ENCODE results near the gene BDP1. TPM values are rescaled to one million over a fixed set of nuclear protein-coding genes. Genes with fewer than 3 reads are reported as not detected.

Gene BDP1
- polyA plus RNA-seq, 3 donors, result 2.0 to 6.6 (median 2.7) TPM

DNA sequence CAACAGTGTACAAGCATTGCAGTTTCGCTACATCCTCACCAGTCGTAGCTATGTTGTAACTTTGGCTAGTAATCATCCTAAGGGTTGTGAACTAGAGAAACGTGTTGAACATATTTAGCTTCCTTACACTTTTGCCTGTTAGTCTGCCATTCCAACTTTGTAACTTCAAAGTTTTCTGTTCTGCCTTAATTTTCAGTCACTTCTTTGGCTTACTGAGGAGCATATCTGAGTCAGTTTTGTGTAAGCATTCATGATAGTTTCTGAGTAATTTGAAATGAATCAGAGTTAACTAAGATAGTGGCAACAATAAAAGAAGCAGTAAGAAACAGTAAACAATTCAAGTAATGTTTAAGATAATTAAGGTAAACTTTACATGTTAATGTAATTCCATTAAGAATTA lies 72.8 kb downstream of the BDP1 start:
- no peaks in the 10 kb centered on the region for H3K27me3 ChIP-seq (ENCODE audit: control insufficient read depth in 2 of 2, insufficient read depth in 2 of 2, low read length in 2 of 2)
- DNase-seq, result no peak
- H2AFZ ChIP-seq (ENCODE audit: insufficient read depth, low read depth, low read length, poor library complexity, severe bottlenecking), result no peak overlapping the region
- peaks cover 1 to 7% of the 10 kb centered on the region in 2 donors for H3K4me1 ChIP-seq (ENCODE audit: control insufficient read depth in 1 of 2, insufficient read depth in 2 of 2, low read length in 2 of 2)
- no peak overlapping the region for H3K27ac ChIP-seq (ENCODE audit: low read depth in 1 of 2, low read length in 2 of 2)
- no peak overlapping the region for H3K9ac ChIP-seq (ENCODE audit: insufficient read depth, low read length, poor library complexity, severe bottlenecking)
- H3K4me2 ChIP-seq (replicated peaks; ENCODE audit: extremely low read depth, low read length, poor library complexity, severe bottlenecking), result no peak overlapping the region
- peaks cover 0 to 1% (median 0%) of the 10 kb centered on the region in 7 donors for H3K9me3 Mint-ChIP-seq
- H4K20me1 ChIP-seq (ENCODE audit: insufficient read depth, low read length), result no peaks in the 10 kb centered on the region
- H3K79me2 ChIP-seq (ENCODE audit: insufficient read depth, low read length), result no peaks in the 10 kb centered on the region
- H3K4me1 Mint-ChIP-seq, result peaks cover 8% of the 10 kb centered on the region
- no peak overlapping the region for H3K4me3 Mint-ChIP-seq
- H3K27ac Mint-ChIP-seq, result no peak overlapping the region
- no peak overlapping the region for H3K4me3 ChIP-seq (replicated peaks in 1 of 3; ENCODE audit: low read depth in 2 of 3, low read length in 3 of 3)
- H3K36me3 Mint-ChIP-seq, result peaks cover 36 to 57% of the 10 kb centered on the region in 2 donors
- H3K27me3 Mint-ChIP-seq (ENCODE audit: low read depth in 3 of 3), result peaks cover 0 to 3% (median 0%) of the 10 kb centered on the region in 3 donors
- no peak for TF ChIP-seq CTCF (IDR thresholded peaks at IDR 0.05)
- intact Hi-C loops (cut with micrococcal nuclease), result no loop called here
- H3K9me3 ChIP-seq (replicated peaks in 1 of 2; ENCODE audit: control insufficient read depth in 1 of 2, insufficient read depth in 1 of 2, low read length in 2 of 2), result no peaks in the 10 kb centered on the region
- no CpG with 5 or more reads among the region's 3 CpGs for WGBS (ENCODE audit: insufficient coverage)
- H3K36me3 ChIP-seq (replicated peaks in 1 of 2; ENCODE audit: control insufficient read depth in 1 of 2, insufficient read depth in 2 of 2, low read length in 2 of 2), result peaks cover 21 to 42% of the 10 kb centered on the region in 2 donors

DNA sequence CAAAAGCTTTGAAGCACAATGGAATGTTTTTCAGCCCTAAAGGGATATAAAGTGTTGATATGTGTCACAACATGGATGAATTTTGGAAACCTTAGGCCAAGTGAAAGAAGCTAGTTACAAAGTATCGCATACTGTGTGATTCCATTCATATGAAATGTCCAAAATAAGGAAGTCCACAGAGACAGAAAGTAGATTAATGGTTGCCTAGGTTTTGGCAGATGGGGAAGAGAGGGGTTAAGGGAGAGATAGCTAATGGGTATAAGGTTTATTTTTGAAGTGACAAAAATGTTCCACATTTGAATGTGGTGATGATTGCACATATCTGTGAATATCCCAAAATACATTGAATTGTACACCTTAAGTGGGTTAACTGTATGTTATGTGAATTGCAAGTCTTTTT lies 74.2 kb downstream of the BDP1 start:
- no peaks in the 10 kb centered on the region for H4K20me1 ChIP-seq (ENCODE audit: insufficient read depth, low read length)
- H3K9ac ChIP-seq (ENCODE audit: insufficient read depth, low read length, poor library complexity, severe bottlenecking), result no peak overlapping the region
- H3K27ac Mint-ChIP-seq, result no peak overlapping the region
- no peaks in the 10 kb centered on the region for H3K27me3 ChIP-seq (ENCODE audit: control insufficient read depth in 2 of 2, insufficient read depth in 2 of 2, low read length in 2 of 2)
- peaks cover 6 to 15% of the 10 kb centered on the region in 2 donors for H3K4me1 ChIP-seq (ENCODE audit: control insufficient read depth in 1 of 2, insufficient read depth in 2 of 2, low read length in 2 of 2)
- H3K36me3 Mint-ChIP-seq, result peaks cover 24 to 54% of the 10 kb centered on the region in 2 donors
- no peak overlapping the region for H2AFZ ChIP-seq (ENCODE audit: insufficient read depth, low read depth, low read length, poor library complexity, severe bottlenecking)
- H3K4me1 Mint-ChIP-seq, result peaks cover 16% of the 10 kb centered on the region
- no peaks in the 10 kb centered on the region for H3K79me2 ChIP-seq (ENCODE audit: insufficient read depth, low read length)
- no peak overlapping the region for H3K4me3 Mint-ChIP-seq
- no peak for DNase-seq
- no peak overlapping the region for H3K4me2 ChIP-seq (replicated peaks; ENCODE audit: extremely low read depth, low read length, poor library complexity, severe bottlenecking)
- no peaks in the 10 kb centered on the region for H3K9me3 Mint-ChIP-seq
- no peak overlapping the region for H3K27ac ChIP-seq (ENCODE audit: low read depth in 1 of 2, low read length in 2 of 2)
- TF ChIP-seq CTCF (IDR thresholded peaks at IDR 0.05), result no peak
- peaks cover 0 to 3% (median 0%) of the 10 kb centered on the region in 3 donors for H3K27me3 Mint-ChIP-seq (ENCODE audit: low read depth in 3 of 3)
- H3K36me3 ChIP-seq (replicated peaks in 1 of 2; ENCODE audit: control insufficient read depth in 1 of 2, insufficient read depth in 2 of 2, low read length in 2 of 2), result peaks cover 13 to 38% of the 10 kb centered on the region in 2 donors
- H3K4me3 ChIP-seq (replicated peaks in 1 of 3; ENCODE audit: low read depth in 2 of 3, low read length in 3 of 3), result no peak overlapping the region
- 71% methylated on average over 1 of the region's 1 CpG for WGBS (ENCODE audit: insufficient coverage)
- no peaks in the 10 kb centered on the region for H3K9me3 ChIP-seq (replicated peaks in 1 of 2; ENCODE audit: control insufficient read depth in 1 of 2, insufficient read depth in 1 of 2, low read length in 2 of 2)
- intact Hi-C loops (cut with micrococcal nuclease), result no loop called here
